Bronchial epithelial cell (primary cell): ENCODE measurements around the gene EPO. TPM values are rescaled to one million over a fixed set of nuclear protein-coding genes. Genes with fewer than 3 reads are reported as not detected.

ENCODE experiments used
- DNase-seq: peaks from one replicate; pipeline ENCODE4 v3.0.0-alpha.2; 2010; ENCODE audit warnings: low read depth
- FAIRE-seq: peaks from 2 replicates; lab custom pipeline; 2011; peaks lifted over from hg19 to GRCh38; lab: Jason Lieb, UNC
- H3K27me3 ChIP-seq: 2 replicates; pipeline ENCODE4 v1.5.1; 2011; ENCODE audit warnings: low read length; ENCODE audit not compliant: control insufficient read depth, insufficient read depth
- H3K36me3 ChIP-seq: 2 replicates; pipeline ENCODE4 v1.5.1; 2011; ENCODE audit warnings: low read length; ENCODE audit not compliant: control insufficient read depth, insufficient read depth
- H3K4me3 ChIP-seq: 2 replicates; pipeline ENCODE4 v1.5.1; 2011; ENCODE audit warnings: mild to moderate bottlenecking, low read depth, low read length, control low read depth
- CTCF ChIP-seq: IDR thresholded peaks from 2 replicates; pipeline ENCODE4 v1.5.1; 2011; ENCODE audit warnings: mild to moderate bottlenecking, moderate library complexity, low read length, control low read depth, inconsistent platforms; ENCODE audit not compliant: insufficient read depth, severe bottlenecking
- total RNA-seq: library from RNA; depleted of rRNA; stranded (reverse); fragments of >200 nt; gene quantifications from 2 replicates; pipeline ENCODE4 v1.2.1, GENCODE V29; 2014

The EPO gene
- total RNA-seq, 1 donor from 2014 or later: not detected

GRCh38 chr7:100682228-100682741 is 38.0 kb upstream of the EPO start:
- TF ChIP-seq CTCF: no peak
- no peaks in the 10 kb centered on the region for H3K27me3 ChIP-seq
- DNase-seq (peak; percentile 29), FAIRE-seq (no peak)
- H3K4me3 ChIP-seq: no peak overlapping the region
- H3K36me3 ChIP-seq: peaks cover 34% of the 10 kb centered on the region

GRCh38 chr7:100682991-100683658 is 37.1 kb upstream of the EPO start:
- FAIRE-seq (no peak), DNase-seq (no peak)
- TF ChIP-seq CTCF: no peak
- Histone ChIP-seq H3K4me3 (no peak overlapping the region), H3K27me3 (no peaks in the 10 kb centered on the region), H3K36me3 (peaks cover 32% of the 10 kb centered on the region)

- no peak for TF ChIP-seq CTCF
- no peaks in the 10 kb centered on the region for H3K27me3 ChIP-seq
- peaks cover 35% of the 10 kb centered on the region for H3K36me3 ChIP-seq
- no peak for FAIRE-seq
- DNase-seq: no peak
- no peak overlapping the region for H3K4me3 ChIP-seq
Measured at GRCh38 chr7:100683659-100684533, 36.4 kb upstream of the EPO start.

- FAIRE-seq (no peak), DNase-seq (no peak)
- no peaks in the 10 kb centered on the region for H3K27me3 ChIP-seq
- H3K36me3 ChIP-seq: peaks cover 37% of the 10 kb centered on the region
- H3K4me3 ChIP-seq: no peak overlapping the region
- TF ChIP-seq CTCF: no peak
Measured at GRCh38 chr7:100684534-100685042, 35.7 kb upstream of the EPO start.

- DNase-seq (no peak), FAIRE-seq (no peak)
- Histone ChIP-seq H3K36me3 (peaks cover 37% of the 10 kb centered on the region), H3K27me3 (no peaks in the 10 kb centered on the region), H3K4me3 (no peak overlapping the region)
- no peak for TF ChIP-seq CTCF
Measured at GRCh38 chr7:100685049-100685605, 35.1 kb upstream of the EPO start.
